ENCODE measurements around the gene DPEP3.

Gene DPEP3

DNA sequence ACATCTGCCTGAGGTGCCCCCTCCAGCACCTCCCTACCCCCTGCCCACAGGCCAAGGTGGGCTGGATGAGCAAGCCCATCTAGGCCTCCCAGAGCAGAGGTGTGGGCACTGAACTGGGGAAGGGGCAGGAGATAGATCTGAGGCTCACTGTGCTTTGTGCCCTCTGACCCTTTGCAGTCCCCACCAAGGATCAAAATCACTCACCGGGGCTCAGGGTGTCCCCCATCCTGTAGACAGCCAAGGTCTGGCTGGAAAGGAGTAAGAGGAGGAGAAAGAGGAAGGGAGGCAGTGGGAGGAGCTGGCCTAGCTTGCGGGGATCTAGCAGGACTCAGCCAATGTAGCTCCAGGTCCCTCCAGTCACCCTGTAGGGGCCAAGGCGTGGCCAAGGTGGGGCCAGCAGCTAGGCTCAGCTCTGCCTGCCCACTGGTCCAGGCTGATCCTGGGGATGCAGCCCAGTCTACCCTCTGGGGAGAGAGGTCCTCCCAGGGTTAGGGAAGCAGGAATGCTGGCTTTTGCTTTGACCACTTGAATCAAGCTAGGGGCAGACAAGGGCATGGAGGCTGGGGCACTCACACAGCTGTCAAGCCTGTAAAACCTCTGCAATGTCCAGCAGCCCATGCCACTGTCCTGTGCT is 13.6 kb downstream of the DPEP3 start:
- DNase-seq (ENCODE audit: low read depth), result no peak

DNA sequence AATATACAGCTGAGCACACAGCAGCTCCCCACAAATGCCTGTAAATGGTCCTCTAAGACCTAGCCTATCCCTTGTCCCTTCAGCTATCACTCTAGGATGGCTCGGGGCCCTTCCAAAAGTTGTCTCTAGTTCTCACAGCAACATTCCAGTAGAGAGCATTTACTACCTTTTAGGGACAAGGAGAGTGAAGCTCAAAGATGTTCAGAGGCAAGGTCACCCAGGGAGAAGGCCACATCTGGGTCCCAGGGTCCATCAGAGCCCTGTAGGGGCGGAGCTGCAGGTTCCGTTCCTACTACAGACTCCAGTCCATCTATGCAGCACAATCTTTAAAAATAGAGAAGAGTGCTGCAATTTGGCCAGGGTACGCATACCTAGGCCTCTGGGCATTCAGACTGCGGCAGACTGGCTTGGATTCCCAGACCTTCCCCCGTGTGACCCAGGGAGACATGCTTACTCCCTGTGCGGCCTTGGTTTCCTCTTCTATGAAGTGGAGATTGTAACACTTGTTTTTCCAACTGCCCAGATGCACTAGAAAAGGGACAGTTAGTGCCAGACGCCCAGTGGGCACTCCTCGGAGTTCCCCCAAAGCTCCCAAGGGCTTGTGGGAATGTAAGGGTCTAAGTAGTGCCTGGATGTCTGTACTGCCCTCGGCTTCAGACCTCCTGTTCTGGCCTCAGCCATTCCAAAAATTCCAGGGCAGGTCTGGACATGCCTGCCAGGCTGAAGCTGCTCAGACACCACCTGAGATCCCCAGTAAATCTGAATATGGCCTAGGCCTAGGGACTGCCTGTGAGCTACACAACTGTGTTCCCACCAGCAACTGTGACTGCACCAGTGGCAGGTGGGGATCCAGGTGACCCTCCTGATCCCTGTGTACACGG is 14.4 kb downstream of the DPEP3 start:
- DNase-seq (ENCODE audit: low read depth), result no peak

DNA sequence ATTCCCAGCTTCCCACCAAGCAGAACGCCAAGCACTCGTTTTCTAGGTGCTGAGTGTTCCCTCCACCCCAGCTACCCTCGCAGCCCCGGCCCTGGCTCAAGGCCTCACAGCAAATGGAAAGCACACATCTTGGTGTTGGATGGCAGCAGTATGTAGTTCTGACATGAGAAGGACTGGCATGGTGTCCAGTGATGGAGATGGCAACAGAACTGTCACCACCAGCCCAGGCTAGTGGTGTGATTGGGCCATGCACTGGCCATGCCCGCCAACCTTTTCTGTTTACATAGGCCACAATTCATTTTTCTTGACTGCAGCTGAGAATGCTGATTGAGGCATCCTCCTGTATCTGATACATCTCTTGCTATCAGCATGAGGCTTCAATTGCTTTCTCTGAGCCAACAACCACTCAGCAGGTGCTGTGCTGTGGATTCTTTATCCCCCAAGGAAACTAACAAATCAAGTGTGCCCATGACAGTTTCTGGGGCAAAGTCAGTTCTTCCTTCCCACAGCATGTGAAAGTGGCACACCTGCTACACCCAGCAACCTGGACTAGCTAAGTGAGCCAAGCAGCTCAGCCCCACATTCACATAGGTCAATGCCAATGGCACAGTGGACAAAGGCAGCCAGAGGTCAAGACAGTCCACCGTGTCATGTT is 15.7 kb downstream of the DPEP3 start:
- no peak for DNase-seq (ENCODE audit: low read depth)

DNA sequence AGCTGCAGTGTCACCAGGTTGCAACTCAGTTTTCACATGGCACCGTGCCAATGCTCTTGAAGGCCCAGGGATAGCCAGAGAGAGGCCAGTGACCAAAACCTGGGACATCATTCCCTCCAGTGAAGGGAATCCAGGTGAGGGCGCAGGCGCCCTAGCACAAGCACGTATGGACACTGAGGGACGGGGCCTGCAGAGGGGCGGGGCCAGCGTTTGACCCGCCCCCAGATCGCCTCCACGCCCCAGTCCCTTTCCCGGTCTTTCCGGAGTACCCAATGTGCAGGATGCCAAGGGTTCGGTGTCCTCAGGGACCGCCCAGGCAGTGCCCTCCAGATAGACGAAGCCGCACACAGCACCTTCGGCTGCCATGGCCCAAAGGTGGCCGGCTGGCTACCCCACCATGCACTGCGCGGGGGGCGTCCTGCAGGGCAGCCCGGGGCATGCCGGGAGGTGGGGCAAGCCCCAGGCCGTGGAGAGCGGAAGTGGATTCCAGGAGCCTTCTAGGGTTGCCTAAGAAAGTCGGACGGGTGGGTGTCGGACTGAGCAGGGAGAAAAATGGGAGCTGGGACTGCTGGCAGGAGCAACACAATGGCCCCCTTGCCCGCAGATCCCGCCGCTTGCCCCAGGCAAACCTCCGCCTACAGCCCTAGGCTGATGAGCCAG is 16.5 kb downstream of the DPEP3 start:
- DNase-seq (ENCODE audit: low read depth), result no peak

DNA sequence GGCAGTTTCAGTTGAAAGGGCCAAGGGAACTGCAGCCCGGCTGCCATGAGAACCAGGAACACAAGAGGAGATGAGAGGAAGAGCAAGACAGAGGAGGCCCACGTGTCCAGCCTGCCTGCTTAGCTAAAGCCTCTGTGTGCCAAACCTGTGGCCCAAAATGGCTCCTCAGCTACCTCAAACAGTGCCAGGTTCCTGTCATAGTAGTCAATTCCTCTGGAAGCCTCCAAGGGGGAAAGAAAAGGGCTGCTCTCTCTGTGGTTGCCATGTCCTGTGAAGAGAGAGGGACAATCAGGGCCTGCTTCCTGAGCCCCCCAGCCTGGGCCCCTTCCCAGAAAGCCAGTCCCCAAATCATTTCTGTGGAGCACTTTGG is 17.0 kb downstream of the DPEP3 start:
- DNase-seq (ENCODE audit: low read depth), result no peak

DNA sequence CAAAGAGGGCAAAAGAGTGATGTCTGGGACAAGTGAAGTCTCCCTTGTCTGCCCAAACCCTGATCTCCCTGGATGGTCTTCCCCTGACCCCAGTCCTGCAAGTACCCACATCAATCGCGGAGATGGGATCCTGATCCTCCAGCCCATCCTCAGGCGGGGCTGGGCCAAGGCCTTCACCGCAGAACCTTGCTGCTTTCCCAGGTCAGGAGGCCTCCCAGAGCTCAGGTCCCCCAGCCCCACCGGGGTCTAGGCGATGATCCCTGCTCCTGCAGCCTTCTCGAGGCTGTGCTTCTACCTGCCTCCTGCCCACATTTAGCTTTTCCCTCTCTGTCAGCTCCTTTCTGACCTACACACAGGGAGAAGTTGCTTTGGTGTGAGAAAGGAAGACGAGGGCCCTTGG is 18.2 kb downstream of the DPEP3 start:
- no peak for DNase-seq (ENCODE audit: low read depth)

DNA sequence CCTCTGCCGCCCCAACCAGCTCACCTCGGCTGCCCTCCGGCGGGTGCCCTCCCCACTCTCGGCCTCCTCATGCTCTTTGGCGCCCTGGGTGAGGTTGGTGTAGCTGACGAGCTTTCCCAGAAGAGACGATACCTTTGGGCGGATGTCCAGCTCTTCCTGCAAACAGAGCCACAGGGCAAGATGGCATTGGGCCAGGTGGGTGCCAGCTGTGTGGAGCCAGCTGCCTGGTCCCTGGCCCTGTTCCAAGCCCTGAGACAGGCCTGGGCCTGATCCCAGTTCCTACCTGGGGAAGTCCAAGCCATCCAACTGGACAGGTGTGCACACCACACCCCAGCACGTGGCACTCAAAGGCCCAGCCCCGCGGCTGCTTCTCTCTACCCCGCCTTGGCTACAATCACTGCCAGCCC is 18.7 kb downstream of the DPEP3 start:
- DNase-seq (ENCODE audit: low read depth), result no peak

DNA sequence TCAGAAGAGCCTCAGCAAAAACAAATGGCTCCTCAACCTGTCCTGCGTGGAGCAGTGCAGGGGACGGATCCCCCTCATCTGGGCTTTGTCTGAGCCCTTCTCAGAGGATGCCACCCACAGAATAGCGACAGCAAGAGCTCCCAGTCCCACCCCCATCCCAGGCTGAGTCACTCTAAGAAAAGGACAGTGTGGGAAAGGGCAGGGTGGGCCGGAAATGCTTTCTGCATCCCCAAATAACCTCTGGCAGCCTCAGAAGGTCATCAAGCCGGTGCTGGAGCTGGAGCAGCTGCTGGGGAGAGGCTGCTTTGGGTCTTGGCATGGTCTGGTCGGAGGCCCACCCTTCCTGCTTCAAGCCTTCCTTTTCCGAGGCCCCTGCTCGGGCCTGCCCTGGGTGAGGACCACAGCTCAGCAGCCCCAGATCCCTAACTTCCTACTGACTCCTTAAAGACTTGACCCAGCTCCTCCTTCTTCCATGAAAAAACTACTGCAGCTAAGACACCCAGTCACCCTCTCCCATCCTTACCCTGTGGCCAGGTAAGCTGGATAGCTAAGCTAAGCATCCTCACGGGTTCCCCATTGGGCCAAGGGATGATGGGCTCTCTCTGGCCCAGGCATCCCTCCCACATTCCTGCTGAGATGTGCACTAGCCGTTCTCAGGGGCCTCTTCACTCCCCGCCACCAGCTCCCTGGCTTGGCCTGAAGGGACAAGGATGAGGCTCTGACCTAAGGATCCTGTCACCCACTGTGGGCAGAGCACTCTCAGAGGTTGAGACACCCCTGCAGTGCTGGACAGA is 20.6 kb downstream of the DPEP3 start:
- no peak for DNase-seq (ENCODE audit: low read depth)

DNA sequence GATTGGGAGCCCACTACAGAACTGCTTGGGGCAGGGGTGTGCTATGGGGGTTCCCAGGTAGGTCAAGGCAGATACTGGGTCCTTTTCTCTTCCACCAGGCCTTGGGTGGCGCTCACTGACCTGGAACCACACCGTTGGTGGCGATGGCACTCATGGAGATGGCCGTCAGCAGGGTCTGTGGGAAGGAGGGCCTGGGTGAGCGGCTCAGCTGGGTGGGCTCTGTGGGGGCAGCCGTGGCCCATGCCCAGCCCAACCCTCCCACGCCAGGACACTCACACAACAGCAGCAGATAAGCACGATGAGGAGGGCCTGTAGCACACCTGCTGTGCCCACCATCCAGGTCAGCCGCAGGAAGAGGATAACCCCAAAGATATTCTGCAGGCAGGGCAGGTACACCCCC is 22.7 kb downstream of the DPEP3 start:
- DNase-seq (ENCODE audit: low read depth), result no peak

DNA sequence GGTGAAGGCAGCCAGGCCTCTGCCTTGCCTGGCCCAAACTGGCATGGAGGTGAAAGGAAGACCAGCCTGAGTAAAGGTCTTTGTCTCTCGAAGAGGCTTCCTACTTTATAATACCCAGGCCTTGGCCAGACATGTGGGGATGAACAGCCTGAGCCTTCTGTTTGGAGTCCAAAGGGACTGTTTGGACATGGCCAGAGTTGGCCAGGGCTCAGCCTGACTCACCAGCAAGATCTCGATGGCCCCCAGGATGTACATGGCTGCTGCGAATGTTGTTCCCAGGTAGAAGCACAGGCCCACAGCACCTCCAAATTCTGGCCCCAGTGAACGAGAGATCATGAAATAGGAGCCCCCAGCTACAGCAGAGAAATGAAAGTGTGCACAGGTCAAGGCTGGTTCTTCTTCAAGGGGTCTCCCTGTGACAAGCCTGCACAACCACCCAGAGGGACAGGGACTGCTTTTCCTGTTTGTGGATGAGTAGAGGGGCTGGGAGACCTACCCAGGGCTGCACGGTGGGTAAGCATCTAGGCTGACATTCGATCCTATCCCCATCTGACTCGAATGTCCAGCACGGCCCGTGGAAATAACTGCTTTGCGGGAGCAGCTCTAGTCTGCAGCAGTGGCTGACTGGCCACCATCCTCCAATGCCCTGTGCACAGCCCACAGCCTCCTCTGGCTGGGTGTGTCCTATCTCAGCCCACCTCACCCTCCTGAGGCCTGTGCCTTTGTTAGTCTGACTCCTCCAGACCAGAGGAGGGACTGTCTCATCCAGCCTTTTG is 25.7 kb downstream of the DPEP3 start:
- DNase-seq (ENCODE audit: low read depth), result no peak

DNA sequence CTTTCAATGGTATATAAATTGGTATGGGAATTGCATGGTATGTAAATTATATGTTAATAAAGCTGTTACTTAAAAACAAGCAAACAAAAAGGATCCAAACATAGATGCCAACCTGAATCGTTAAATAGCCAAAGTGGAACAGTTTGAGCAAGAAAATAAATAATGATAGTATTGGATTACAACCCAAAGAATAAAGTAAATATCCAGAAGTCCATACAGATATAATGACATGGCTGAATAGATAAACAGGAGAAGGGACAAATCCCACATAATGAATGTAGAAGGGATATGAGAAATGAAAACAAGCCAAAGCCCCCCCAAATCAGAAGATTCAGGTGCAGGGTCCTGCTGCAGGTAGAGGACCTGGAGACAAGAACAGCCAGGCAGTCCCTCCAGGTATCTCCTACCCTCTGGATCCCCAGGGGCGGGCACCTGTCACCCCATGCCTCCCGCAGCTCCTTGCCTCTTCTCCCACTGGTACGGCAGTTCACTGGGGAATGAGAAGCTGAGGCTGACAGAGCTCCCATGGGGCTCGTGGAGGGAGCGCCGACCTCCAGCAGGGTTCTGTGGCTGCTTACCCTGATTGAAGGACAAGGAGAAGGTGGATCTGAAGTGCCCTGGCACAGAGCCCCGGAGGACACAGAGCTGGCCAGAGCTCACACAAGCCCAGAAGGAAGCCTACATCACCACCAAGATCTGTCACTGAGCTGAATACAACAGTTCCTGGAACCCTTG is 26.5 kb downstream of the DPEP3 start:
- no peak for DNase-seq (ENCODE audit: low read depth)

DNA sequence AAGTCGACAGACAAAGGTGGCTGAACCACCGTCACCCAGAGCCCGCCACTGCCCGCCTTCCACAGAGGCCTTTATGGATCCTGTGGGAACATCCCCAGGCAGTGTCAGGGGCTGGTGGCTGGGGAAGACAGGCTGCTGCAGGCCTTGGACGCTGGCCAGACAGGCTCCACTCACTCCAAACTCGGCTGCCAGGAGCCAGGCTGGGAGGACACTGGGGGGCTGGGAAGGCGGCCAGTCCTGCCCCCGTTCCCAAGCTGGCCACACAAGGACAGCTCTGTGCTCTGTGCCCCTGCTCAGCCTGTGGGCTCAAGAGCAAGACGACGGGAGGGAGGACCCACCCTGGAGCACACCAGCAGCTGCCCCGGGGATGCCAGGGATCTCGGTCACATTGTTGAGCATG is 28.8 kb downstream of the DPEP3 start:
- DNase-seq (ENCODE audit: low read depth), result no peak

DNA sequence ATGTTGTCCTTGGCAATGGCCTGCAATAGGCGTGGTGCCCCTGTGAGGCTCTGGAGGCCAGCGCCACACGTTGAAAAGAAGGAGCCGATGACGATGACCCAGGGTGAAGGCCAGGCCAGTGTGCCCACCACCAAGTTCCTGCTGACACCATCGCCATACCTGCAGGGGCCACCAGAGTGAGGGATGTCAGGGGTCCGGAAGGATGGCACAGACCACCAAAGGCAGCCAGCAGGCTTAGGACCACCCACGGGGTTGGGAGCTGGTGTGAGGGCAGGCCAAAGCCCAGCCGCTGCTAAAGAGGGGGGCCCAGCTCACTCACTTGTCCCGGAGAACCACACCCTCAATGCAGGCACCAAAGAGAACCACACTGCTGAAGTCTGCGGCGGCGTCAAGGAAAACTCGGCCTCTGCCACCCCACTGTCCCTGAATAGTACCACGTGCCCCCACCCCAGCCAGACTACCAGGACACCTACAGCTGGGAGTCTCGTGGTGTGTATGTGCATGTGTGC is 29.9 kb downstream of the DPEP3 start:
- no peak for DNase-seq (ENCODE audit: low read depth)

DNA sequence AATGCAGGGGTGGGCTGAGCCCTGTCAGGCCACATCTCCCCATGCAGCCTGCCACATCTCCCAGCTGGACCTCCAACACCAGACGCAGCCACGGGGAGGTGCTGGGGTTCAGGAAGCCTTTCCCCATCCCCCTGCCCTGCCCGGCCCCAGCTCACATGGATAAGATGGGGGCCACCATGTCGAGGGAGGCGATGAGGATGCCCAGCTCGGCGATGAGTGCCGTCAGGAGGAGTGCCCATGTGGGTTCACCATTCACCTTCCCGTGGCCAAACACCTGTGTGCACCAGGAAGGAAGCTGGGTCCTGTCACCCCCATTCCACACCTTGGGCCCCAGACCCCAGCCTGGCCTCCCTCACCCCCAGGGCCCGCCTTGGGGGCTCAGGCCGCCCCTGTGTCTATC is 30.7 kb downstream of the DPEP3 start:
- no peak for DNase-seq (ENCODE audit: low read depth)

DNA sequence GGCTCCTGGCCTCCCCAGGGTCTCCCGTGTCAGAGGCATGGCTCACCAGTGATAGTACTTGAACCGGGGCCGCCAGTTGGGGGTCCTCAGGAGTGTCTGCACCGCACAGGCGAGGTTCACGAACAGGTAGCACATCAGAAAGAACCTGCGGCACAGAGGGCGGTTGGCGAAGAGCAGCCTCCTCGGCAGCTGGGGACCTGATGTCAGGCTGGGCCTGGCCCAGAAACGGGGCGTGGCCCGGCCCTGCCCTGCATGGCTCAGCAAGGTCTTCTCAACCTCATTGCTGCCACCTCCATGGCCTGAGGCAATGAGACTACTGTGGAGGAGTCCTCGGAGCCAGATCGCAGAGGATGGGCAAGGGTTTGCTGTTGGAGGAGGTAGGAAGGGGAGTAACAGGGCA is 32.3 kb downstream of the DPEP3 start:
- no peak for DNase-seq (ENCODE audit: low read depth)

DNA sequence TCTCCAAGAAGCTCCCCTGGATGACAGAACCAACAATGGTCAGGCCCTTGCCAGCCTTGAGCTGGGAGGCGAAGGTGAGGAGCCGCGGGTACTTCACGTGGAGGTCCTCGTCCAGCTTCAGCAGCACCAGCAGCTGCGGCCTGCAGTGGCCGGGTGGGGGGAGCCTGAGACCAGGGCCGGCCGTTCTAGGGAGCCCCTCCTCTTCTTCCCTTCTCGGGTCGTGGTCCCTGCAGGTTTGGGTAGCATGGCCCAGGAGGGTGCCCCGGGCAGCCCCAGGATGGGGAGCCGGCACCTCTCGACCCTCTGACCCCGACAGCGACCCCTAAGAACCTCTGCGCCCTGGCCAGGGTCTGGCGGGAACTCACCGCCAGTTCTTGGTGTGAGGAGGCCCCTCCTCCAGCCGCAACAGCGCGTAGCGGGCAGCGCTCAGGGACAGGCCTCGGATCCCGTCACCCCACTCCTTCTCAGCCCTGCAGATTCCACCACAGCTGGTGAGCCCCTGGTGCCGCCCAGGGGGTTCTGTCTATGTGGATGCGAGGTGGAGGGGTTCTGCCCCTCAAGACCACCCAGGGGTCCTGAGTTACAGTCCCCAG is 33.2 kb downstream of the DPEP3 start:
- DNase-seq (ENCODE audit: low read depth), result no peak

DNA sequence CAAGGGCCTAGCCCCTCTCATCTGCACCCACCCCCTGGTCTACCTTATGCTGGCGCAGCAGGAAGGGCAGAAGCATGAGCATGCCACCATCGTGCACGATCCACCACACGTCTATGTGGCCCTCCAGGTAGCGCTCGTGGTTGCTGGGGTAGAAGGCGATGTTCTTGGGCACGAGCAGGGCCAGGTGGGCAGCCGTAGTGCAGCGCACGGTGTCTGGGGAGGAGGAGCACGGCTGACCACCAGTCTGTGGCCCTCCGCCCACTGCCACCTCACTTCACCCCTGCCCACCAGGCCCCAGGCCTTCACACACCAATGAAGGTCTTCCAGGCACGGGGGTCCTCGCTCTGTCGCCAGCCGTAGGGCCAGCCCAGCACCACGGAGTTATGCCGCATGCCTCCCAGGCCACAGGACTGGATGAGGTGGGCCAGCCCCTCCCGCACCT is 34.1 kb downstream of the DPEP3 start:
- no peak for DNase-seq (ENCODE audit: low read depth)

DNA sequence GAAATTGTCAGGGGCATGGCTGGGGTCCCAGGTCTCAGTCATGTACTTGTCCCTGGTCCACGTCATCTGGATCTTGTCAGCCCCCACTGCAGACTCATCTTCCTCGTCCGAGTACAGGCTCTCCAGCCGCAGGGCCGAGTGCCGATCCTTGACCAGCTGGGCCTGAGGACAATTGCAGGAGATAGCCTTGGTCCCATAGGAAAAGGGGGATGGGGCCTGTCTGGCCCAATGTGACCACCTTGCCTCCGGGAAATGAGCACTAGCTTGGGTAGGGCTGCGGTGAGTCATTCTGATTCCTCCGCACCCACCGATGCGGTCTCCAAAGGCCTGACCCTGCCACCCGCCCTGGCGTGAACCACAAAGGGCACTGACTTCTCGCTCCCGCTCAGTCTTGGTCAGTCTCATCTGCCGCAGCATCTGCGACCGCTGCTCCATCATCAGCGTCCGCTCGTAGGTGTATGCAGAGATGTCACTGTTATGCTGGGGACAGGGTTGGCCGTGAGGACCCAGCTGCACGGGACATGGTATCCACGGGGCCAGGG is 34.8 kb downstream of the DPEP3 start:
- DNase-seq (ENCODE audit: low read depth), result no peak

DNA sequence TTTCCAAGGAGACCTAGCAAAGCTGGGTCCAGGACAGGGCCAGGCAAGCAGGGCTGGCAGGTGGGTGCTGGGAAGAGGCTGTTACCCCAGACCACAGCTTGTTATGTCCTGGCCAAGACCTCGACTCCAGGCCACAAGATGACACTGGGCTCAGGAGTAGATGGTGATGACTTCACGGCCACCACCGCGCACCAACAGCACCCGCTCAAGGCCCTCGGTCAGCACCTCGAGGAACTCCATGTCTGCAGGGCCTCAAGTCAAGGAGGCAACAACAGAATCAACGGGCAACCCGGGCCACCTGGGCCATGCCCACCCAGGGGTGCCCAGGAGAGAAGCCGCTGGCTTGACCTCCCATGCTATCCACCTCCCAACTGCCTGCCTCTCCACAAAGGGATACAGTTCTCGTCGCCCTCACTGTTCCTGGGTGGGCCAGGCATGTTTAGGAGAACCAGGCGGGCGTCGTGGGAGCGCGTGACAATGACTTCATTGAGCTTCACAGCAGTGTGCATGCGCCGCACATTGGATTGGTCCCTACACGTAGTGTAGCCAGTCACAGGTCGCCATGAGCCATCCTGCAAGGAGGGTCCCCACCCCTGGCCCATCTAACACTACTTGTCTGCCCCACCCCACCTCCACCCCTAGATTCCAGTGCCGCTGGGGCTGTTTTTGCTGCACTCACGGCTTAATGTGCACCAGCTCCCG is 35.5 kb downstream of the DPEP3 start:
- no peak for DNase-seq (ENCODE audit: low read depth)

Measured in non-pigmented ciliary epithelial cell (primary cell).